GM21381 (cell line): Measurements from ENCODE around the gene C4BPA.

Experiments
- ATAC-seq: cut with Tn5 transposase; IDR thresholded peaks from one replicate; pipeline ENCODE4 v1.9.1; 2021; ENCODE audit warnings: mild to moderate bottlenecking, moderate library complexity; ENCODE audit not compliant: unreplicated experiment

The C4BPA gene

DNA sequence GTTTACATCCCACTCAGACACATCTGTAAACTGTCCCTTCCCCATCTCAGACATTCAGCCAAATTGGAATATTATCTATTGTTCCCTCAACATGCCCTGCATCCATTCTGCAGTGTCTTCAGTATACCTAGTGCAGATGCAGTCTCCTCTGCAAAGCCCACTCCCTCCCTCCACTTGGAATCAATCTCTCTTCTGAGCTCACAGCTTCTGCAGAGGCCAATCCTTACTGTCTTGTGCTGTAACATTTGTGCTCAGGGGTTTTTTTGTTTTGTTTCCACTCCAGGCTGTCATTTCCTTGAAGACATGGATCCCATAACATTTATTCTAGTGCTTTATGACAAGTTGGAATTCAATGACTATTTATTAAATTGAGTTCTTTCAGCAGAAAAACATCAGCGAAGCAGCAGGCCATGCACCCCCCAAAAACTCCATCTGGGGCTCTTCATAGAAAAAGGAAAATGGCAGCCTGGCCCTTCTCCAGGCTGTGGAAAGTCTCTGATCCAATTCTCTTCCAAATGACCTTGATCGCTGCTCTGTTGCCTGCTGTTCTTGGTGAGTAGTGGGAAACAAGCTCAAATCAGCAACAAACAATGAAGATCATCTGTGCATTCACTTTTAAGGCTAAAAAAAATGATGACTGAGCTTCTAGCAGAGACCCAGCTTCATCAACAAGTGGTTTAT is 8.7 kb downstream of the C4BPA start:
- ATAC-seq, result no peak

DNA sequence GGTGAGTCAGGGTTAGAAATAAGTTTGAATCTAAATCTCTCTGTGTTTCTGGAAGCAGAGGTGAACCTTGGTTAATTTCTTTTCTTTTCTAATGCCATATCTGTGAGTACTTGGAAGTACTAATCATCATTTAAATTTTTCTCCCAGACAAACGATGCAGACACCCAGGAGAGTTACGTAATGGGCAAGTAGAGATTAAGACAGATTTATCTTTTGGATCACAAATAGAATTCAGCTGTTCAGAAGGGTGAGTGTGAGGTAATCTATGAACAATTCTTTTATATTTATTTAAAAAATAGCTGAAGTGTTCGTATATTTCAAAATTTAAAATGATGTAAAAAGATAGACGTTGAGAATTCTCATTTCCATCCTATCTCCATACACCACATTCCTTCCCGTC is 11.2 kb downstream of the C4BPA start:
- ATAC-seq, result no peak

DNA sequence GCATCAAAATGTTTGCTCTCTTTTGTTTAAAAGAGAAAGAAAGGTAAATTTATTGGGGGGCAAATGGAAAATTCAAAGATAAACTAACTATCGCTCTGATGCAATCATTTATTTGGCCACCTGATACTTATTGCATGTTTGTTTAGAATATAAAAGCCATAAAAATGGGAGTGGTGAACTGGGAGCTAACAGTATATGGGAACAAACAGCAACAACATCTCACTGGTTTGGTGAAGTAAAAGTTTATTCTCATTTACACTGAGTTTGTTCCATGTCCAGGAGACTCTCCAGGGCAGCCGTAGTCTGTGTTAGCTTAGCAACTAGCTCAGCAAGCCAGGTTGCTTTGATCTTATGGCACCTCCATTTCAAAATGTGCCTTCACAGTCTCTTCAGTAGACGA is 20.4 kb downstream of the C4BPA start:
- no peak for ATAC-seq

DNA sequence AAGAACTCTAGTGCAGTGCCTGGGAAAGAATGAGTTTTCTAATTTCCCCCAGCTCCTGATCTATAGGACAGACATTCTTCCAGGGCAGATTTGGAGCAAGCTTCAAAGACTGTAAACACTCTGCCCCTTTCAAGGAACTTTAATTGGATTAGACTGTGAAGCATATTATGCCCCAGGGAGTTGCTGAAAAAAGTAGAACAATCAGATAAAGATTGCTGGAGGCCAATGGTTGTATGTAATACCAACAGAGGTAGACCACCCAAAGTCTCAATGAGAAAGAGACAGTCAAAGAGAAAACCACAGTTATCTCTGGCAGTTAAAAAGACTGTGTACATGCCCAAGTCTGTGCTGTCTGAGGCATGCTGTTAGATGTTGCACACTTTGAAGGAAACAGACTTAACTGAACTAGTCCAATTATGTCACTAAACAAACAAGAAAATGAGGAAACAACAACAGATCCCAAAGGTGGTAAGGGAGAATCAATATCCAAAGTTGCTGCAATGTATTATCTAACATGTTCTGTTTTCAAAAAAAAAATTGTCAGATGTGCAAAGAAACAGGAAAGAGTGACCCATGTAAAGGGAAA is 24.4 kb downstream of the C4BPA start:
- ATAC-seq, result no peak

- ATAC-seq, result no peak
These were observed 25.0 kb downstream of the C4BPA start for GRCh38 chr1:207129053-207129452.

- ATAC-seq, result no peak
These were observed 26.4 kb downstream of the C4BPA start for GRCh38 chr1:207130252-207131036.

DNA sequence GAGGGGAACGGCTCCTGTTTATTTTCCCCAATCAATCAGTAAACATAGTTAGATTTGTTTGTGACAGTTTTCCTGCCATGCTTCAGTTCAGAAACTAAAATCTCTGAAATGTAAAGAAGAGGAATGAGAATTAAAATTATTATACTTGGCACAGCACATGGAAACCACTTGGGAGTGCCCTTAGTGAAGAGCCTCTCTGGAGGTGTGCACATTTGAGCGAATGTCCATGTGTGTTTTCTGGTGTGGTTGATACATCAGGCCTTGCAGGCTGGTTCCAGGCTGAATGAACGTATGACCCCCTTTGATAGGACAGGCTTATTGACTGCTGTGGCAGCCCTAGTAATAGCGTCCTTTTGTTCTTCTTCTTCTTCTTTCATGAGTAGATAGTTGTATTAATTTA is 27.1 kb downstream of the C4BPA start:
- no peak for ATAC-seq

DNA sequence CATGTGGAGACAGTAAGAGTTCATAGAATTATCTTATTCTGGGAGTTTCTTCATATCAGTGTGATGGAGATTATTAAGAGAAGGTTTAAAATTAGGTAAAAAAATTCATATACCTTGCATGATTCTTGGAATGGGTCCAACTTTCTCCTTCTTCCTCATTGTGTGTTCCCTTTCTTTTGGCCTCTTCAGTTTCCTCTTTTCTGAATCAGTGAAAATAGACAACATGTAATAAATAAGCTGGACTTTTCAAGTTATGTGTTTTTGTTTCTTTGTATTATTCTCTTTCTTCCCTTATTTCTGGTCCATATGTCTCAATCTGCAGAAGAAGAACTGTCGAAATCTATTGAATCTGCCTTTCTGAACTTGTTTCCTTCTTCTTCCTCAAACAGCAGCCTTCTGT is 30.5 kb downstream of the C4BPA start:
- no peak for ATAC-seq

DNA sequence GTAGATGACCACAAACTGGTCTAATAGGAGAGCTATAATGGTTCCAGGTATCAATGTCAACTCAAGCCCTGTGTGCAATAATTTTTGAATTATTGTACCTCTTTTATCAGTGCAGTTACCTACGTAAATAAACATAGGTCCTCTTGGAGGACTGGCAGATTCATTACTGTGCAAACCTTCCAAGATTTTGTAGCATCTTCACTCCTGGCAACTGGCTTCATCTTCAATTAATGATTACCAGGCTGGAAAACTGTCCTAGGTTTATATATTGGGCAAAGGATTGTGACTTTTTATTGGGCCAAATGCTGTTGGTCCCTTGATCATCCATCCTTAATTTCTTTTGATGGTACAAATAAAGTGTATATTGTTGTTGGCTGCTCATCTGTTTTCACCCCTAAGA is 35.6 kb downstream of the C4BPA start:
- no peak for ATAC-seq

DNA sequence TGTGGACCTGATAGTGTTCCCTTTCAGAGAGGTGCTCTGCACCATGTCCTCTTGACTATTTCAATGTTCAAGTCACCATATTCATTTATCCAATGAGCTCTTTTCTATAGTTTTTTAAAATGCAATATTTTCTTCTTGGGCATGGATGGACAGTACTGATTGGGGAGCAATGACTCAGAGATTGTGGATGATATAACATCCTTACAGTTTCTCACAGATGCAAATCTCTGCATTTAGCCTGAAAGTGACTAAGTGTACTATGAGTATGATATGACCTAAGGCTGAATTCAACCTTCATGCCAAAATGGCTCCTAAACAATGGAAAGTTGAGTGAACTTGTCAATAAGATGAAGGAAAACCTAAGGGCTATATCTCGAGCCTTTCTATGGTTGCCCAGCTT is 36.5 kb downstream of the C4BPA start:
- no peak for ATAC-seq

- no peak for ATAC-seq
These were observed 41.5 kb downstream of the C4BPA start for GRCh38 chr1:207145401-207146058.

- ATAC-seq, result no peak
These were observed 47.9 kb downstream of the C4BPA start for GRCh38 chr1:207151920-207152319.

- ATAC-seq, result no peak
These were observed 48.9 kb downstream of the C4BPA start for GRCh38 chr1:207152792-207153468.

DNA sequence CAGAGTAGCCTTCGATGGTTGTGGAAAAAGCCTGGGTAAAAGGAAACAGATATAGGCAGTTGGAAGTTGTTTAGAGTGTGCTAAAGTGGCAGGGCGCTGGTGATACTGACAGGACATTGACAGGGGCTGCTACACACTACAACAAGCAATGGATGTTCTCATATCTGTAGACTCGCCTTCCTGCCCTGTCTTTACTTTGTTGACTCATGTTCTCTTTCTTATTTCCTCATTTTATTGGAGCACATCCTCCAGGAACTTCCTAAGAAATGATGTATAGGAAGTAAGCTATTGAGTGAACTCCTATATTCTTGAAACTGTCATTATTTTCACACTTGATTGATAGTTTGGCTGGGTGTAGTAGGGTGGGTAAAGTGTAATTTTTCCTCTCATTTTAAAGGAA is 51.0 kb downstream of the C4BPA start:
- ATAC-seq, result no peak

DNA sequence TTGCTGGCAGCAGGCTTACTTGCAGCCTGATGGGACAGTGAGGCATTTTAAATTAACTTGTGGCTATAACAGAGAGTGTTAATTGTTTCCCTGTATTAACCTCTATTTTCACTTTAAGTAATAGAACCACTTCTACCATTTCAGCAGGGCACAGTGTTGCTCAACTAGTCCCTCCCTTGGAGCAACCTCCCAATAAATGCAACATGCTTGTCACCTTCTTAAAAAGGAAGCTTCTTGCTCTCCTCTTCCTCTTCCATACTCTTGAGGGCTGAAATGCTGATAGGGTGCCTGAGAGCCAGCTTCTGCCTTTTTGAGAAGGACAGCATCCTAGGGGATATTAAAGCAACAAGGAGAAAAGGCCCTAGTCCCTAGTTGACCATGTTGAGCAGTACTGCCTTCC is 52.1 kb downstream of the C4BPA start:
- ATAC-seq, result no peak

DNA sequence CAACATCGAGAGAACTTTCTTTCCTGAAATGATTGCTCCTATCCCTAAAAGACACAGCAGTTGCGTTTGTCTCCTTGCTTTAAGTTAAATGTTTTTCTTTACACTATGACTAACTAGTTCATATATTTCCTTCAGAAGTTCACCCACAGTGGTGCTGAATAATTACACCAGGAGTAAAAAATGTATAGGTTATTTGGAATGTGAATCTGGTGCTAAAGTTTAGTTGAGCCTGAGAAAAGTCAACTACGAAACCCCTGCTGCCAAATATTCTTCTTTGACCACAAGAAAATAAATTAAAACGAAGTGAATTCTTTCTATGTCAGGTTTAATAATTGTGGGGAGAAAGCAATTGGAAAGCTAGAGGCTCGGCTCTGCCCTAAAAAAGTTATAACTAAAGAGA is 52.8 kb downstream of the C4BPA start:
- no peak for ATAC-seq

DNA sequence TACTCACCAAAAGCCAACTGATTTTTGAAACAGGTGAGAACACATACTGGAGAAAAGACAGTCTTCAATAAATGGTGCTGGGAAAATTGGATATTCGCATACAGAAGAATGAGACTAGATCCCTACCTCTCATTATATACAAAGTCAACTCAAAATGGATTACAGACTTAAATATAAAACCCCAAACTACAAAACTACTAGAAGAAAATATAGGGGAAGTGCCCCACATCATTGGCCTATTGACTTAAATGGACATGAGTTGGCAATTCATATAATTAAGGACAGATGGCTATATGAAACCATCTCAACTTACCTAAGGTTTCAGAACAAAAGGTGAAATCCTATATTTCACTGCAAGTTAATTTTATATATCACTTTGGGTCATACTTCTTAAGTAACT is 60.1 kb downstream of the C4BPA start:
- ATAC-seq, result no peak

GRCh38 chr1:207172321-207172720 is 68.3 kb downstream of the C4BPA start:
- ATAC-seq, result no peak

- ATAC-seq, result no peak
These were observed 68.9 kb downstream of the C4BPA start for GRCh38 chr1:207172885-207173284.

GRCh38 chr1:207173396-207173795 is 69.4 kb downstream of the C4BPA start:
- ATAC-seq, result no peak

GRCh38 chr1:207174913-207175312 is 70.9 kb downstream of the C4BPA start:
- no peak for ATAC-seq
